Trophoblast cell (in vitro differentiated cells and primary cell): ENCODE measurements around the gene NR5A1.

Experiments
- DNase-seq, 2 donors: peaks; one replicate each; pipeline ENCODE4 v3.0.0-alpha.2; 2016
- H2AFZ ChIP-seq: 2 replicates; pipeline ENCODE4 v1.6.1; 2013; ENCODE audit warnings: low read length, moderate library complexity, mild to moderate bottlenecking; ENCODE audit not compliant: insufficient read depth, poor library complexity
- H2AK5ac ChIP-seq: 2 replicates; pipeline ENCODE4 v1.6.1; 2013; ENCODE audit warnings: mild to moderate bottlenecking, low read length
- H2BK120ac ChIP-seq: 2 replicates; pipeline ENCODE4 v1.6.1; 2013; ENCODE audit warnings: low read length, mild to moderate bottlenecking, moderate library complexity; ENCODE audit not compliant: insufficient read depth, poor library complexity
- H2BK12ac ChIP-seq: 2 replicates; pipeline ENCODE4 v1.6.1; 2013; ENCODE audit warnings: mild to moderate bottlenecking, low read length, moderate library complexity
- H2BK5ac ChIP-seq: 2 replicates; pipeline ENCODE4 v1.6.1; 2013; ENCODE audit warnings: low read length, low read depth, moderate library complexity, mild to moderate bottlenecking; ENCODE audit not compliant: poor library complexity
- H3K14ac ChIP-seq: 2 replicates; pipeline ENCODE4 v1.6.1; 2013; ENCODE audit warnings: mild to moderate bottlenecking, low read length
- H3K18ac ChIP-seq: 2 replicates; pipeline ENCODE4 v1.6.1; 2013; ENCODE audit warnings: mild to moderate bottlenecking, low read length
- H3K23ac ChIP-seq: 2 replicates; pipeline ENCODE4 v1.6.1; 2013; ENCODE audit warnings: low read length
- H3K27ac ChIP-seq: 2 replicates; pipeline ENCODE4 v1.5.1; 2013; ENCODE audit warnings: low read depth, mild to moderate bottlenecking, inconsistent platforms, low read length, moderate library complexity
- H3K27me3 ChIP-seq: 2 replicates; pipeline ENCODE4 v1.6.1; 2013; ENCODE audit warnings: inconsistent platforms, mild to moderate bottlenecking, low read length, moderate library complexity; ENCODE audit not compliant: insufficient read depth
- H3K36me3 ChIP-seq, 2 experiments: 1 replicate in 1 of 2; 2 replicates in 1 of 2; pipeline ENCODE4 v1.6.1; 2013; ENCODE audit warnings: low read length in 2 of 2, mild to moderate bottlenecking in 2 of 2, moderate library complexity in 1 of 2; ENCODE audit not compliant: insufficient read depth in 2 of 2, control insufficient read depth in 1 of 2
- H3K4ac ChIP-seq: 2 replicates; pipeline ENCODE4 v1.6.1; 2013; ENCODE audit warnings: low read depth, mild to moderate bottlenecking, low read length, moderate library complexity
- H3K4me1 ChIP-seq, 2 experiments: 1 replicate in 1 of 2; 2 replicates in 1 of 2; pipeline ENCODE4 v1.6.1; 2013; ENCODE audit warnings: low read length in 2 of 2, mild to moderate bottlenecking in 2 of 2, moderate library complexity in 1 of 2; ENCODE audit not compliant: insufficient read depth in 2 of 2, control insufficient read depth in 1 of 2
- H3K4me2 ChIP-seq: 2 replicates; pipeline ENCODE4 v1.6.1; 2013; ENCODE audit warnings: inconsistent platforms, mild to moderate bottlenecking, low read length, moderate library complexity
- H3K4me3 ChIP-seq: 2 replicates; pipeline ENCODE4 v1.5.1; 2013; ENCODE audit warnings: mild to moderate bottlenecking, low read depth, low read length, inconsistent platforms
- H3K79me1 ChIP-seq: one replicate; pipeline ENCODE4 v1.6.1; 2013; ENCODE audit warnings: low read length
- H3K79me2 ChIP-seq: 2 replicates; pipeline ENCODE4 v1.6.1; 2013; ENCODE audit warnings: low read length, mild to moderate bottlenecking; ENCODE audit not compliant: control insufficient read depth, insufficient read depth, poor library complexity
- H3K9ac ChIP-seq: 2 replicates; pipeline ENCODE4 v1.6.1; 2013; ENCODE audit warnings: mild to moderate bottlenecking, low read length
- H3K9me3 ChIP-seq: 2 replicates; pipeline ENCODE4 v1.6.1; 2013; ENCODE audit warnings: low read depth, mild to moderate bottlenecking, control low read depth, inconsistent platforms, low read length; ENCODE audit not compliant: insufficient read depth
- H4K12ac ChIP-seq: 2 replicates; pipeline ENCODE4 v1.6.1; 2013; ENCODE audit warnings: low read depth, mild to moderate bottlenecking, low read length, moderate library complexity
- H4K8ac ChIP-seq: 2 replicates; pipeline ENCODE4 v1.6.1; 2013; ENCODE audit warnings: low read depth, mild to moderate bottlenecking, low read length, moderate library complexity
- H4K91ac ChIP-seq: one replicate; pipeline ENCODE4 v1.6.1; 2013; ENCODE audit warnings: low read depth, mild to moderate bottlenecking, low read length, moderate library complexity
- WGBS: extraction: QIAGEN DNeasy Blood & Tissue Kit; methylation state at CpG from one replicate; pipeline ENCODE4 v1.1.7; 2013; ENCODE audit warnings: missing lambda C conversion rate; ENCODE audit not compliant: insufficient read length, insufficient coverage; ENCODE audit errors: extremely low coverage; 5-methylcytosine and 5-hydroxymethylcytosine counted together

The NR5A1 gene

DNA sequence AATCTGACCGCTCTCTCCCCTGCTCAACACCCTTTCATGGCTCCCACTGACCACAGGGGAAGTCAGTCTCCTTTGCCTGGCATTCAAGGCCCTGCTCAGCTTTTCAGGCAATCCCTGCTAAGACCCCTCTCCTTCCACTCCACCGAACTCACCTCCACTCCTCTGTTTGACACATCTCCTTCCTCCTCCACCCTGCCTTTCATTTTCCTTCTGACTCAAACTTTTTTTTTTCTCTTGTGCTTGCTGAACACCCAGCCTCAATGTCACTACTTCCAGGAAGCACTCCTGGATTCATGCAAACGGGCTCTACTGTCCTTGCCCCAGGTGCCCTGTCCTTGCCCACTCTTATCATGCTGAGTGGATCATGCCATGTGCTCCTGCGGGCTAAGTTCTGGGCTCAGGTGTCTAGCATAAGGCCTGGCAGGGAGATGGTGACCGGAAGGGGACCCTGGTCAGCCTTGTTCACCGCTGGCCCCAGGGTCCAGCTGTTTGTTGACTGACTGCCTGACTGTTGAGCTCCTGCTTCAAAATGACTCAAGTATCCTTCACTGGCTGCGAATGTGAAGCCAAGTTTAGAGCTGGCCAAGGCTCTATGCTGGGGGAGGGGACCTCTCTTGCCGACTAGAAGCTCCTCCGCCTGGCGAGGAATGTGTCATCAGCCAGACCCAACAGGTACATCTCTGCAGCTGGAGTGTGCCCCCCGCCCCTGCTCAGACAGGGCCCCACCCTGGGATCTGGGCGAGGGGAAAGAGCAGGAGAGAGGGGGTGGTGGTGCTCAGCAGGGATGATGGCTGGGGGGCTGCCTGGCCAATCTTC, 6.2 kb downstream of the NR5A1 start:
- no peak overlapping the region for H3K14ac ChIP-seq
- H3K4me3 ChIP-seq = no peak overlapping the region
- no peak overlapping the region for H2AFZ ChIP-seq
- no peak overlapping the region for H3K23ac ChIP-seq
- no peak for DNase-seq
- peaks cover 3 to 6% of the 10 kb centered on the region in 2 experiments for H3K4me1 ChIP-seq
- WGBS = no CpG with 5 or more reads among the region's 12 CpGs
- H3K4ac ChIP-seq = no peak overlapping the region
- H3K27ac ChIP-seq = no peak overlapping the region
- no peak overlapping the region for H3K4me2 ChIP-seq
- no peak overlapping the region for H2BK120ac ChIP-seq
- H3K18ac ChIP-seq = no peak overlapping the region
- H2BK5ac ChIP-seq = no peak overlapping the region
- no peak overlapping the region for H3K9ac ChIP-seq
- no peaks in the 10 kb centered on the region for H3K36me3 ChIP-seq
- no peak overlapping the region for H4K12ac ChIP-seq
- H3K9me3 ChIP-seq = peaks cover 5% of the 10 kb centered on the region
- no peaks in the 10 kb centered on the region for H3K79me1 ChIP-seq
- H2AK5ac ChIP-seq = no peak overlapping the region
- H2BK12ac ChIP-seq = no peak overlapping the region
- H4K8ac ChIP-seq = no peak overlapping the region
- no peak overlapping the region for H4K91ac ChIP-seq
- no peaks in the 10 kb centered on the region for H3K79me2 ChIP-seq
- peaks cover 36% of the 10 kb centered on the region for H3K27me3 ChIP-seq

DNA sequence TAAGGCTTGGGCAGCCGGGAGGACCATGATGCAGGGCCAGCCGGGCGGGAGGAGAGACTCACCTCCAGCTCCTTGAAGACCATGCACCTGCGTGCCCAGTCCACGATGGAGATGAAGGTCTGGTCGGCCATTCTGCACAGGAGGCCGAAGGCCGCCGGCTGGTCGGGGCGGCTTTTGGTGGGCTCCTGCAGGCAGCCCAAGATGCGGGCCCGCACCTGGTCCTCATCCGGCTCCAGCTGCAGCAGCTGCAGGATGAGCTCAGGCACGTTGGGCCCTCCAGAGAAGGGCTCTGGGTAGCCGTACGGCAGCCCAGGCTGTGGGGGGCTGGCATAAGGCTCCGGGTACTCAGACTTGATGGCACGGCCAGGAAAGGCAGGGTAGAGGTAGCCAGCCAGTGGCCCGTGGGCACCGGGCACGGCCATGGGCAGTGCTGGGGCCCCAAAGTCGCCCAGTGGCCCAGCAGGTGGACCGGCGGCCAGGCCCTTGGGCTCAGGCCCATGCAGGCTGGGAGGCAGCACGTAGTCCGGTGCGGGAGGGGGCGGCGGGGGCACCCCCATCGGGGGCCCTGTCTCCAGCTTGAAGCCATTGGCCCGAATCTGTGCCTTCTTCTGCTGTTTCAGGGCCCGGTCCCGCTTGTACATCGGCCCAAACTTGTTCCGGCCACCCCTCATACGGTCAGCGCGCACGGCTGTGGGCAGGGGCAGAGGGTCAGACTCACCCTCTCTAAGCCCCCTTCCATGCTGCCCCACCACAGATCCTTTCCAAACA, 7.0 kb downstream of the NR5A1 start:
- H3K4ac ChIP-seq = no peak overlapping the region
- no peak overlapping the region for H2BK12ac ChIP-seq
- H4K12ac ChIP-seq = no peak overlapping the region
- no peak overlapping the region for H3K27ac ChIP-seq
- H3K18ac ChIP-seq = no peak overlapping the region
- peak in 1 of 2 donors; percentile 12 for DNase-seq
- H3K9me3 ChIP-seq = peaks cover 3% of the 10 kb centered on the region
- no CpG with 5 or more reads among the region's 40 CpGs for WGBS
- no peak overlapping the region for H2AFZ ChIP-seq
- no peak overlapping the region for H2BK5ac ChIP-seq
- no peak overlapping the region for H3K4me3 ChIP-seq
- no peak overlapping the region for H3K4me2 ChIP-seq
- H2BK120ac ChIP-seq = no peak overlapping the region
- H2AK5ac ChIP-seq = no peak overlapping the region
- H3K23ac ChIP-seq = no peak overlapping the region
- no peaks in the 10 kb centered on the region for H3K36me3 ChIP-seq
- no peak overlapping the region for H4K8ac ChIP-seq
- peaks cover 28% of the 10 kb centered on the region for H3K27me3 ChIP-seq
- no peak overlapping the region for H4K91ac ChIP-seq
- H3K79me1 ChIP-seq = no peaks in the 10 kb centered on the region
- H3K79me2 ChIP-seq = no peaks in the 10 kb centered on the region
- H3K9ac ChIP-seq = no peak overlapping the region
- H3K14ac ChIP-seq = no peak overlapping the region
- peaks cover 3 to 6% of the 10 kb centered on the region in 2 experiments for H3K4me1 ChIP-seq

DNA sequence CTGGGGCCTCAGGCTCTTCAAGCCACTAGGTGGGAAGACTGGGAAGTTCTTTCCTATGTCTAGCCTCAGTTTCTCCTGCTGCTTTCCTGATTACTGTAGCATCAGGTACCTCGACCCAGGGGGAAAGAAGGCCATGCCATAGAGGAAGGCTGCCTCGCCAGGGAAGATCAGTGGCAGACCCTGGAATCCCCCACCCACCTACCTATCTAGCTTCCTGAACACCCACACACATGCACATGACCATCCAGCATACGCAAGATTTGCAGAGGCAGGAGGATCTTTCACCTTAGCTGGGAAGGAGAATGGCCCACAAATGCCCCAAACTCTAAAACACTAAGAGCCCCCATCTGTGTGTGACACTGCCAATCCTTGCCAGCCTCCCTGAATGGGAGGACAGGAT, 8.0 kb downstream of the NR5A1 start:
- H2BK5ac ChIP-seq = no peak overlapping the region
- H3K4me3 ChIP-seq = no peak overlapping the region
- H3K27me3 ChIP-seq = peaks cover 21% of the 10 kb centered on the region
- no peak for DNase-seq
- H3K18ac ChIP-seq = no peak overlapping the region
- H3K4me1 ChIP-seq = peaks cover 3% of the 10 kb centered on the region in 2 experiments
- H3K4me2 ChIP-seq = no peak overlapping the region
- H3K9ac ChIP-seq = no peak overlapping the region
- no peak overlapping the region for H2BK12ac ChIP-seq
- H3K4ac ChIP-seq = no peak overlapping the region
- no peak overlapping the region for H2AFZ ChIP-seq
- no peak overlapping the region for H4K12ac ChIP-seq
- no peak overlapping the region for H4K91ac ChIP-seq
- no peak overlapping the region for H3K27ac ChIP-seq
- no peak overlapping the region for H2AK5ac ChIP-seq
- no peak overlapping the region for H2BK120ac ChIP-seq
- H4K8ac ChIP-seq = no peak overlapping the region
- no peaks in the 10 kb centered on the region for H3K36me3 ChIP-seq
- H3K9me3 ChIP-seq = no peaks in the 10 kb centered on the region
- no CpG with 5 or more reads among the region's 3 CpGs for WGBS
- no peaks in the 10 kb centered on the region for H3K79me2 ChIP-seq
- H3K14ac ChIP-seq = no peak overlapping the region
- no peak overlapping the region for H3K23ac ChIP-seq
- H3K79me1 ChIP-seq = no peaks in the 10 kb centered on the region

DNA sequence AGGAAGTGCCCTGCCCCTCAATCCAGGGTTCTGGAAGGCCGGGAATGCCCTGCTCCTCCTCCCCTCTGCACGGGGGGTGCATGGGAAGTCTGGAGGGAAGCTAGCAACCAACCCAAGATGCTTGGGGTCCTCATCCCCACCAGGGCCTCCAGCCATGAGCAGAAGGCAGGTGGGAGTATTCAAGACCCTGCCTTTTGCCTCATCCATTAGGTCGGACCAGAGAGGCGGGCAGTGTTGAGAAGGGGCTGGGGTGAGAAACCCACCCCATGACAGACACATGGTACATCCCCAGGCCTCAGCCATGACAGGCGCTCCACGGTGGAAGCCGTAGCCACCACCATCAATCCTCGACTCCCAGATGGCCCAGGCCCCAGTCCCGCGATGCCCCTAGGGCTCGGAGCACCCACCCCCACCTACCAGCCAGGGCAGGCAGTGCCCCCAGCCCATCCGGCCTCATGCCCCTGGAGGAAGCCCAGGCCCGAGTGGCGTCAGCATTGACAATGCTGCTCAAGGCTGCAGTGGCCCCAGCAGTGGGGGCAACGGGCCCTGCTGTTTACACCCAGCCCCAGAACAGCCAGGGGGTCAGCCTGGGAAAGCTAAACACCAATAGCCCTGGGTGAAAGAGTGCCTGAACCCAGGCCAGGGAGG, 8.6 kb downstream of the NR5A1 start:
- Histone ChIP-seq H3K4ac (no peak overlapping the region), H3K36me3 (no peaks in the 10 kb centered on the region), H3K4me3 (no peak overlapping the region), H2AK5ac (no peak overlapping the region), H2BK5ac (no peak overlapping the region), H2BK120ac (no peak overlapping the region), H3K27ac (no peak overlapping the region), H3K23ac (no peak overlapping the region), H3K9ac (no peak overlapping the region), H3K14ac (no peak overlapping the region), H2BK12ac (no peak overlapping the region), H4K8ac (no peak overlapping the region), H3K4me1 (no peaks in the 10 kb centered on the region), H3K9me3 (no peaks in the 10 kb centered on the region), H4K12ac (no peak overlapping the region), H4K91ac (no peak overlapping the region), H2AFZ (no peak overlapping the region), H3K79me1 (no peaks in the 10 kb centered on the region), H3K27me3 (peaks cover 15% of the 10 kb centered on the region), H3K4me2 (no peak overlapping the region), H3K79me2 (no peaks in the 10 kb centered on the region), H3K18ac (no peak overlapping the region)
- DNase-seq = no peak
- no CpG with 5 or more reads among the region's 15 CpGs for WGBS
